ENCODE data around the gene N4BP2L2. TPM values are rescaled to one million over a fixed set of nuclear protein-coding genes. Genes with fewer than 3 reads are reported as not detected.

N4BP2L2 gene
- total RNA-seq, 1 experiment from 2014 or later: 128 TPM

DNA sequence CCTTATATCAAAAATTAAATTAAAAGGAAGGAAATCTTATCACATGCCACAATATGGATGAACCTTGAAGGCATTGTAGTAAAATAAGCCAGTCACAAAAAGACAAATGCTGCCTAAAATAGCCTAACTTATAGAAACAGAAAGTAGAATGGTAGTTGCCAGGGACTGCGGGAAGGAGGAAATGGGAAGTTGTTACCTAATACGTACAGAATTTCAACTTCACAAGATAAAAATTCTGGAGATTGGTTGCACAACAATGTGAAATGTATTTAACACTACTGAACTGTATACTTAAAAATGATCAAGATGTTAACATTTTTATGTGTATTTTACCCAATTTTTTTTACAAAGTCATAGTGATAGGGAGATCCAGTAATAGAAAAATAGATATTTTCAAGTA is 10.2 kb upstream of the N4BP2L2 start:
- H3K36me3 Mint-ChIP-seq (ENCODE audit: insufficient read depth, unreplicated experiment): no peaks in the 10 kb centered on the region
- H3K36me3 ChIP-seq (ENCODE audit: control insufficient read depth, insufficient read depth, low read length): no peaks in the 10 kb centered on the region
- CTCF ChIA-PET: no interaction called here
- DNase-seq: no peak
- H3K4me1 ChIP-seq: no peaks in the 10 kb centered on the region
- H3K9me3 Mint-ChIP-seq (ENCODE audit: unreplicated experiment): peaks cover 5% of the 10 kb centered on the region
- peaks cover 6% of the 10 kb centered on the region for H3K27me3 Mint-ChIP-seq (ENCODE audit: insufficient read depth, unreplicated experiment)
- no TSS peak for BruUV-seq (replicated peaks)
- intact Hi-C loops (cut with micrococcal nuclease; ENCODE audit: unreplicated experiment): no loop called here
- no peak overlapping the region for H3K27ac Mint-ChIP-seq (ENCODE audit: unreplicated experiment)
- H3K4me3 ChIP-seq (ENCODE audit: low read depth, low read length): no peak overlapping the region
- H3K27me3 ChIP-seq (replicated peaks; ENCODE audit: control insufficient read depth, insufficient read depth, low read length): no peaks in the 10 kb centered on the region
- no peak for TF ChIP-seq CTCF (IDR thresholded peaks at IDR 0.05; ENCODE audit: insufficient read depth in 1 of 2, low read depth in 1 of 2, low read length in 1 of 2, severe bottlenecking in 1 of 2, unreplicated experiment in 1 of 2)
- H3K9me3 ChIP-seq: no peaks in the 10 kb centered on the region
- no peaks in the 10 kb centered on the region for H3K4me1 Mint-ChIP-seq (ENCODE audit: low read depth, unreplicated experiment)
- POLR2A ChIA-PET: no interaction called here
- no peak overlapping the region for H3K4me3 Mint-ChIP-seq (ENCODE audit: unreplicated experiment)

DNA sequence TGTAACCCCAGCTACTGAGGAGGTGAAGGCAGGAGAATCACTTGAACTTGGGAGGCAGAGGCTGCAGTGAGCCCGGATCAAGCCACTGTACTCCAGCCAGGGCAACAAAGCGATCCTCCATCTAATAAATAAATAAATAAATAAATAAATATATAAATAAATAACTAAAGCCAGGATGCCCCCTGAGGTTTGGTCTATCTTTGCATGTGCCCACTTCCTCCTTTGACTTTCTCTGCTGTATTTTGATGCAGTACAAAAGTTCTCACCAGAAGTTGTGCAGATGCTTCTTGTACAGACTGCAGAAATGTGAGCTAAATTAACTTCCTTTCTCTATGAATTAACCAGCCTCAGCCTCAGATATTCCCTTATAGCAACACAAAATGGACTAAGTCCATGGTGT is 6.5 kb upstream of the N4BP2L2 start:
- TF ChIP-seq CTCF (IDR thresholded peaks at IDR 0.05; ENCODE audit: insufficient read depth in 1 of 2, low read depth in 1 of 2, low read length in 1 of 2, severe bottlenecking in 1 of 2, unreplicated experiment in 1 of 2): no peak
- H3K9me3 Mint-ChIP-seq (ENCODE audit: unreplicated experiment): no peaks in the 10 kb centered on the region
- peaks cover 3% of the 10 kb centered on the region for H3K27me3 Mint-ChIP-seq (ENCODE audit: insufficient read depth, unreplicated experiment)
- H3K4me1 Mint-ChIP-seq (ENCODE audit: low read depth, unreplicated experiment): no peaks in the 10 kb centered on the region
- no peaks in the 10 kb centered on the region for H3K4me1 ChIP-seq
- H3K9me3 ChIP-seq: no peaks in the 10 kb centered on the region
- H3K36me3 Mint-ChIP-seq (ENCODE audit: insufficient read depth, unreplicated experiment): no peaks in the 10 kb centered on the region
- no peaks in the 10 kb centered on the region for H3K27me3 ChIP-seq (replicated peaks; ENCODE audit: control insufficient read depth, insufficient read depth, low read length)
- intact Hi-C loops (cut with micrococcal nuclease; ENCODE audit: unreplicated experiment): no loop called here
- no peaks in the 10 kb centered on the region for H3K36me3 ChIP-seq (ENCODE audit: control insufficient read depth, insufficient read depth, low read length)
- ChIA-PET POLR2A (no interaction called here), CTCF (no interaction called here)
- no peak for DNase-seq
- BruUV-seq (replicated peaks): no TSS peak
- H3K27ac Mint-ChIP-seq (ENCODE audit: unreplicated experiment): no peak overlapping the region
- no peak overlapping the region for H3K4me3 ChIP-seq (ENCODE audit: low read depth, low read length)
- H3K4me3 Mint-ChIP-seq (ENCODE audit: unreplicated experiment): no peak overlapping the region

DNA sequence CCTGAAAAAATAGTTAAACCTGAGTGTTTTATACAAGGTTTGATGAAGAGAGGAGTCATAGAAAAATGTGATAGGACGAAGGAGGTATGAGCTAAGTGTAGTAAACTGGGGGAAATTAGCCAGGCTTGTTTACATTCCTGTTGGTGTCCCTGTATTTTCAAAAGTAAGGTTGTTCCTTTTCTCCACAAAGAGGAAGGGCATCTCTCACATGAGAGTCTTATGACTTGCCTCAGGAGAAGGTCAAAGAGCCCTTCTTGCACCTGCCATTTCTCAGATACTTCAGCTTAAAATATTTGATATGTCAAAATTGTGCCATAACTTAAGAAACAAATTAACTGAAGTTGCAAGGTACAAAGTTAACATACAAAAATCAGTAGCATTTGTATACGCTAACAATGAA is 3.6 kb upstream of the N4BP2L2 start:
- Histone ChIP-seq H3K4me1 (peaks cover 3% of the 10 kb centered on the region), H3K4me3 (ENCODE audit: low read depth, low read length) (no peak overlapping the region), H3K27me3 (replicated peaks; ENCODE audit: control insufficient read depth, insufficient read depth, low read length) (no peaks in the 10 kb centered on the region), H3K36me3 (ENCODE audit: control insufficient read depth, insufficient read depth, low read length) (no peaks in the 10 kb centered on the region), H3K9me3 (no peaks in the 10 kb centered on the region)
- no TSS peak for BruUV-seq (replicated peaks)
- peaks cover 7% of the 10 kb centered on the region for H3K4me1 Mint-ChIP-seq (ENCODE audit: low read depth, unreplicated experiment)
- no peaks in the 10 kb centered on the region for H3K9me3 Mint-ChIP-seq (ENCODE audit: unreplicated experiment)
- peaks cover 3% of the 10 kb centered on the region for H3K27me3 Mint-ChIP-seq (ENCODE audit: insufficient read depth, unreplicated experiment)
- H3K27ac Mint-ChIP-seq (ENCODE audit: unreplicated experiment): no peak overlapping the region
- DNase-seq: no peak
- intact Hi-C loops (cut with micrococcal nuclease; ENCODE audit: unreplicated experiment): no loop called here
- no peak for TF ChIP-seq CTCF (IDR thresholded peaks at IDR 0.05; ENCODE audit: insufficient read depth in 1 of 2, low read depth in 1 of 2, low read length in 1 of 2, severe bottlenecking in 1 of 2, unreplicated experiment in 1 of 2)
- peaks cover 18% of the 10 kb centered on the region for H3K36me3 Mint-ChIP-seq (ENCODE audit: insufficient read depth, unreplicated experiment)
- POLR2A ChIA-PET: no interaction called here
- CTCF ChIA-PET: no interaction called here
- H3K4me3 Mint-ChIP-seq (ENCODE audit: unreplicated experiment): no peak overlapping the region

Measured in Caco-2 (cell line).